ENCODE results near the gene SGPP2. TPM values are rescaled to one million over a fixed set of nuclear protein-coding genes. Genes with fewer than 3 reads are reported as not detected.

SGPP2 gene
- total RNA-seq, 1 experiment from 2014 or later = not detected

DNA sequence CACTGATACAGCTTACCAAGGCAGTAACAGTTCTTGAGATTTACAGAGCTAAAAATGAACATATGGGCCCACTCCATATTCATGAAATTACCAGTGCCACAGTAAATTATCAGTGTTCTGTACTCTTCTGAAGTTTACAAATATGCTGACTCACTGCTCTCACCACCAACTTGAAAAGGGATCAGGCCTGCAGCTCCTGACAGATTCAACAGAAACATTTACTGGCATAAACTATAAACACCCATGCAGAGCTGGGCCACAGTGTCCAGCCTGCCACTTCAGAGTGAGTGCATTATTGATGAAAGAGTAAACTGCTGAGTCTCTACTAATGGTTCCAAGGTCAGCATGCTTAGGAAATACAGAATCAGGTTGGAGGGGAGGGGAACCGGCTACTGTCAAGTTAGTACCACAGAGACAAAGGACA lies 148.4 kb downstream of the SGPP2 start:
- no peak for DNase-seq
- Histone ChIP-seq H2BK15ac (ENCODE audit: low read depth, low read length) (no peak overlapping the region), H3K56ac (ENCODE audit: insufficient read length, low read depth, low read length) (no peak overlapping the region), H3K27me3 (ENCODE audit: insufficient read depth, low read length) (no peaks in the 10 kb centered on the region), H3K79me1 (ENCODE audit: insufficient read depth, low read depth, low read length, poor library complexity, severe bottlenecking) (peaks cover 2% of the 10 kb centered on the region), H2BK120ac (ENCODE audit: low read depth, low read length, poor library complexity, severe bottlenecking) (no peak overlapping the region), H3K4me1 (ENCODE audit: insufficient read depth, low read length) (no peaks in the 10 kb centered on the region), H2AFZ (ENCODE audit: low read length) (no peak overlapping the region), H4K20me1 (ENCODE audit: control insufficient read depth, insufficient read depth, insufficient read length) (no peaks in the 10 kb centered on the region), H3K23me2 (ENCODE audit: insufficient read length, low read depth, low read length, poor library complexity, severe bottlenecking) (no peaks in the 10 kb centered on the region), H2BK5ac (ENCODE audit: insufficient read length, low read length) (no peak overlapping the region), H3K14ac (ENCODE audit: insufficient read depth, low read length) (no peak overlapping the region), H3K4me2 (ENCODE audit: insufficient read depth, insufficient read length, low read length) (no peak overlapping the region), H3K9me3 (ENCODE audit: control insufficient read depth, low read depth, low read length) (no peaks in the 10 kb centered on the region), H2AK5ac (ENCODE audit: insufficient read length, low read length) (no peak overlapping the region), H3K27ac (ENCODE audit: insufficient read length, low read depth, low read length) (no peak overlapping the region), H4K8ac (replicated peaks; ENCODE audit: insufficient read length, low read depth, low read length) (no peak overlapping the region), H3K18ac (ENCODE audit: insufficient read length, low read depth, low read length) (no peak overlapping the region), H4K5ac (ENCODE audit: insufficient read length, low read depth, low read length) (no peak overlapping the region), H2BK20ac (ENCODE audit: low read depth, low read length, poor library complexity, severe bottlenecking) (no peak overlapping the region), H3K79me2 (ENCODE audit: insufficient read depth, low read length) (no peaks in the 10 kb centered on the region), H3K4ac (ENCODE audit: low read depth, low read length) (no peak overlapping the region), H3K23ac (ENCODE audit: insufficient read length, low read depth, low read length) (no peak overlapping the region), H3K9ac (ENCODE audit: extremely low read depth, insufficient read length, low read length) (no peak overlapping the region), H2BK12ac (ENCODE audit: insufficient read length, low read depth, low read length) (no peak overlapping the region), H3T11ph (ENCODE audit: low read length) (no peak overlapping the region), H4K91ac (ENCODE audit: insufficient read length, low read depth, low read length) (no peak overlapping the region)
- Mint-ChIP-seq H3K9me3 (no peaks in the 10 kb centered on the region), H3K27ac (peak overlapping the region in 2 of 3 experiments; percentile 7 to 18; a peak in 2 of 7 replicates), H3K36me3 (ENCODE audit: insufficient read depth in 1 of 3, low read depth in 3 of 3) (peaks cover 9 to 25% (median 14%) of the 10 kb centered on the region in 3 experiments; a peak in 5 of 7 replicates), H3K4me3 (no peak overlapping the region), H3K27me3 (ENCODE audit: low read depth) (no peaks in the 10 kb centered on the region), H3K4me1 (peaks cover 6 to 21% of the 10 kb centered on the region in 2 experiments)
- WGBS (ENCODE audit: extremely low coverage, insufficient read length, low lambda C conversion rate) = no CpG with 5 or more reads among the region's 1 CpG
- TF ChIP-seq, protein P1, sequence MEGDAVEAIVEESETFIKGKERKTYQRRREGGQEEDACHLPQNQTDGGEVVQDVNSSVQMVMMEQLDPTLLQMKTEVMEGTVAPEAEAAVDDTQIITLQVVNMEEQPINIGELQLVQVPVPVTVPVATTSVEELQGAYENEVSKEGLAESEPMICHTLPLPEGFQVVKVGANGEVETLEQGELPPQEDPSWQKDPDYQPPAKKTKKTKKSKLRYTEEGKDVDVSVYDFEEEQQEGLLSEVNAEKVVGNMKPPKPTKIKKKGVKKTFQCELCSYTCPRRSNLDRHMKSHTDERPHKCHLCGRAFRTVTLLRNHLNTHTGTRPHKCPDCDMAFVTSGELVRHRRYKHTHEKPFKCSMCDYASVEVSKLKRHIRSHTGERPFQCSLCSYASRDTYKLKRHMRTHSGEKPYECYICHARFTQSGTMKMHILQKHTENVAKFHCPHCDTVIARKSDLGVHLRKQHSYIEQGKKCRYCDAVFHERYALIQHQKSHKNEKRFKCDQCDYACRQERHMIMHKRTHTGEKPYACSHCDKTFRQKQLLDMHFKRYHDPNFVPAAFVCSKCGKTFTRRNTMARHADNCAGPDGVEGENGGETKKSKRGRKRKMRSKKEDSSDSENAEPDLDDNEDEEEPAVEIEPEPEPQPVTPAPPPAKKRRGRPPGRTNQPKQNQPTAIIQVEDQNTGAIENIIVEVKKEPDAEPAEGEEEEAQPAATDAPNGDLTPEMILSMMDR (conservative IDR thresholded peaks at IDR 0.05) = no peak

Measured in H9 (cell line).